Right cardiac atrium (tissue), 5 donors: ENCODE data around the gene ATP5MG. TPM values are rescaled to one million over a fixed set of nuclear protein-coding genes. Genes with fewer than 3 reads are reported as not detected.
A peak's percentile ranks its signal among the peaks of the same experiment; 100 is the strongest.

Experiments used
- ATAC-seq, 2 donors: fragments of 200-7000 bp; cut with Tn5 transposase; one replicate each; pipeline versions ENCODE4 v1.8.0 to v1.9.1; 2020; ENCODE audit warnings: moderate library complexity in 2 of 2, mild to moderate bottlenecking in 1 of 2
- DNase-seq, 3 donors: peaks; one replicate each; pipeline ENCODE4 v3.0.0-alpha.2; 2020
- H3K27ac ChIP-seq: one replicate; pipeline ENCODE4 v1.5.1; 2013; ENCODE audit warnings: mild to moderate bottlenecking, low read length, control low read depth, moderate library complexity
- H3K27me3 ChIP-seq: one replicate; pipeline ENCODE4 v1.6.1; 2013; ENCODE audit not compliant: control insufficient read depth, insufficient read depth
- H3K4me1 ChIP-seq: one replicate; pipeline ENCODE4 v1.6.1; 2013; ENCODE audit warnings: low read length; ENCODE audit not compliant: control insufficient read depth, insufficient read depth
- H3K4me3 ChIP-seq: one replicate; pipeline ENCODE4 v1.5.1; 2013; ENCODE audit warnings: low read length, control low read depth
- H3K9me3 ChIP-seq: one replicate; pipeline ENCODE4 v1.6.1; 2013; ENCODE audit warnings: low read length; ENCODE audit not compliant: control insufficient read depth
- WGBS: extraction: QIAGEN DNeasy Blood & Tissue Kit; methylation state at CpG from one replicate; pipeline ENCODE4 v1.1.7; 2013; 5-methylcytosine and 5-hydroxymethylcytosine counted together
- intact Hi-C, 4 donors: fragments of 100-400 bp; cut with DNase I; formaldehyde crosslinking; loops; one replicate each; pipeline versions ENCODE4 v1.11.0 to v1.14.0; 2022 to 2023
- long read RNA-seq, 4 donors: library from polyadenylated mRNA; unstranded; transcript quantifications; one replicate each; pipeline ENCODE4 v2.0.0, GENCODE V29; 2020 to 2021
- polyA plus RNA-seq: library from polyadenylated mRNA; stranded (reverse); fragments of 200-250 nt; gene quantifications from one replicate; pipeline ENCODE4 v1.2.3, GENCODE V29; 2013
- total RNA-seq, 4 donors: library from RNA; stranded (reverse); fragmentation: NEBNext Ultra II Directional; extraction: Animal tissue kit (Norgen Biotek cat#: 25700); gene quantifications; one replicate each; pipeline ENCODE4 v1.2.1, GENCODE V29; 2021
- donor health status: healthy with polysubstance abuse.
- donor health status: DM: no; HTN: yes; CAD: no.
- donor health status: DM: no; HTN: no; CAD: no.
- donor health status: DM: no; HTN: yes; CAD: no; lungs with severe emphysema.
- donor health status: DM: yes; HTN: yes; CAD: no.

Gene ATP5MG, protein sequence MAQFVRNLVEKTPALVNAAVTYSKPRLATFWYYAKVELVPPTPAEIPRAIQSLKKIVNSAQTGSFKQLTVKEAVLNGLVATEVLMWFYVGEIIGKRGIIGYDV
- 100 to 1,000 TPM; 500 to 709 (median 601) TPM for total RNA-seq
- polyA plus RNA-seq, result 666 TPM
- long read RNA-seq, donor 1, transcript ATP5MG-201 (3 exons, 1,577 nt), result major isoform, 402 of 414 reads
- long read RNA-seq, donor 1, partial matches to known transcripts, result 0 of 414 reads
- long read RNA-seq, donor 1, other reads (novel, unspliced or antisense), result 5 of 414 reads
- long read RNA-seq, donor 2, transcript ATP5MG-201 (3 exons, 1,577 nt), result major isoform, 409 of 423 reads
- long read RNA-seq, donor 2, partial matches to known transcripts, result 7 of 423 reads
- long read RNA-seq, donor 2, other reads (novel, unspliced or antisense), result 3 of 423 reads
- long read RNA-seq, donor 3, transcript ATP5MG-201 (3 exons, 1,577 nt), result major isoform, 194 of 213 reads
- long read RNA-seq, donor 3, partial matches to known transcripts, result 11 of 213 reads
- long read RNA-seq, donor 3, other reads (novel, unspliced or antisense), result 3 of 213 reads
- long read RNA-seq, donor 4, transcript ATP5MG-201 (3 exons, 1,577 nt), result major isoform, 180 of 188 reads
- long read RNA-seq, donor 4, partial matches to known transcripts, result 5 of 188 reads
- long read RNA-seq, donor 4, other reads (novel, unspliced or antisense), result 0 of 188 reads

- DNase-seq (peak; percentile 94 to 97 (median 96)), ATAC-seq (peak; percentile 90 to 91)
- Histone ChIP-seq H3K4me3 (peak within 1 kb of the TSS; percentile 80), H3K27ac (peak within 1 kb of the TSS; percentile 90), H3K9me3 (no peaks in the 10 kb centered on the region), H3K27me3 (no peaks in the 10 kb centered on the region), H3K4me1 (peaks cover 2% of the 10 kb centered on the region)
- intact Hi-C loops, result loop anchor here in 3 of 4 donors (5.0 kb wide), 2 partner anchors 36 to 86 kb away; partner anchors contain the start of gene KMT2A (in 1 of the 3)
- WGBS, result under 1% methylated on average over 51 of the region's 51 CpGs
Measured at GRCh38 chr11:118401151-118401879, at the start of gene ATP5MG. Gene ATP5MG (plus strand): TSS chr11:118401606. CDS start chr11:118401666, 60 bp downstream.

DNA sequence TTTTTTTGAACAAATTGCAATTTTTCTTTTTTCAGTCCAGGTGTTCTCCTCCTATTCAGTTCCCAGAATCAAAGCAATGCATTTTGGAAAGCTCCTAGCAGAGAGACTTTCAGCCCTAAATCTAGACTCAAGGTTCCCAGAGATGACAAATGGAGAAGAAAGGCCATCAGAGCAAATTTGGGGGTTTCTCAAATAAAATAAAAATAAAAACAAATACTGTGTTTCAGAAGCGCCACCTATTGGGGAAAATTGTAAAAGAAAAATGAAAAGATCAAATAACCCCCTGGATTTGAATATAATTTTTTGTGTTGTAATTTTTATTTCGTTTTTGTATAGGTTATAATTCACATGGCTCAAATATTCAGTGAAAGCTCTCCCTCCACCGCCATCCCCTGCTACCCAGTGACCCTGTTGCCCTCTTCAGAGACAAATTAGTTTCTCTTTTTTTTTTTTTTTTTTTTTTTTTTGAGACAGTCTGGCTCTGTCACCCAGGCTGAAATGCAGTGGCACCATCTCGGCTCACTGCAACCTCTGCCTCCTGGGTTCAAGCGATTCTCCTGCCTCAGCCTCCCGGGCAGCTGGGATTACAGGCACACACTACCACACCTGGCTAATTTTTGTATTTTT lies 48.2 kb upstream of the ATP5MG start:
- ATAC-seq (no peak), DNase-seq (no peak)
- Histone ChIP-seq H3K9me3 (no peaks in the 10 kb centered on the region), H3K27me3 (peaks cover 2% of the 10 kb centered on the region), H3K27ac (no peak overlapping the region), H3K4me3 (no peak overlapping the region), H3K4me1 (no peaks in the 10 kb centered on the region)
- intact Hi-C loops, result loop anchor here in 3 of 4 donors (5.0 to 10.0 kb wide), 2 partner anchors 156 to 208 kb away; no protein-coding TSS in a partner anchor
- WGBS, result 11% methylated on average over 6 of the region's 6 CpGs

GRCh38 chr11:118358071-118358470 lies 43.3 kb upstream of the ATP5MG start:
- DNase-seq, result no peak
- no peak for ATAC-seq
- Histone ChIP-seq H3K4me3 (no peak overlapping the region), H3K4me1 (peaks cover 4% of the 10 kb centered on the region), H3K27ac (no peak overlapping the region), H3K9me3 (no peaks in the 10 kb centered on the region), H3K27me3 (no peaks in the 10 kb centered on the region)
- intact Hi-C loops, result loop anchor here in 3 of 4 donors (5.0 to 10.0 kb wide), 2 partner anchors 161 to 213 kb away; no protein-coding TSS in a partner anchor
- WGBS, result 55% methylated on average over 3 of the region's 3 CpGs

DNA sequence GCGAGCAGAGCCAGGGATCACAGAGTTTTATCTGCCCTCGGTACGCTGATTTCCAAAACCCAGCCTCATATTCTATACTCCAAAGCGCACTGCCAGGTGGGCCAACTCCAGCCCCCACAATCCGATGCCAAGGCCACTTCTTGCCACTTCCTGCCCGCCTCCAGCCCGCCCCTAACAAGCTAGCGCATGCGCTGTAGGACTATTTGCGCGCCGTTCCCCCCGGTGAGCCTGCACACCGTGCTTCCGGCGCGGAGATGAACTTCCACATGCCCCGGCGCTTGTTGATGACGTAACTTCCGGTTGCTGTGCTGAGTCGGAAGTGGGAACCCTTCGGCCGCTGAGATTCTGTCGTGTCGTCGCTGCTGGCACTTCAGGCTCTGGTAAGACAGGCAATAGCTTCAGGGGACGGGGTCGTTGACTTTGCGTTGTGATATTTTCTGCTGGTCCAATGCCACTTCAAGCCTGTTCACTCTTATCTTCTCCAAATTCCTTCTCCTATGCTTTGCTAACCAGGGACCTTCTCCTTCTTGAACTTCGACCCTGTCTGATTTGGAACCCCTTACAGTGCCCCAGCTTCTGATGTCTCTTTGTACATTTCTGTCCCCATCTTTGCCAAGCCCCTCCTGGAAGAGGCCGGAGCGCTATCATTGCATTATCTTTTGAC lies 42.0 kb upstream of the ATP5MG start, which contains the start of gene UBE4A:
UBE4A (plus strand) TSS at position 306 of the 664 bp plus-strand sequence. CDS start 5,481 bp downstream, outside the sequence.
- peak; percentile 95 to 96 for ATAC-seq
- peak within 1 kb of the TSS; percentile 51 for H3K27ac ChIP-seq
- no peaks in the 10 kb centered on the region for H3K27me3 ChIP-seq
- H3K4me1 ChIP-seq, result peaks cover 4% of the 10 kb centered on the region
- intact Hi-C loops, result loop anchor here in 3 of 4 donors (5.0 to 10.0 kb wide), 2 partner anchors 162 to 215 kb away; no protein-coding TSS in a partner anchor
- DNase-seq, result peak; percentile 97 to 99 (median 98)
- WGBS, result 3% methylated on average over 33 of the region's 33 CpGs
- no peaks in the 10 kb centered on the region for H3K9me3 ChIP-seq
- H3K4me3 ChIP-seq, result peak within 1 kb of the TSS; percentile 93

DNA sequence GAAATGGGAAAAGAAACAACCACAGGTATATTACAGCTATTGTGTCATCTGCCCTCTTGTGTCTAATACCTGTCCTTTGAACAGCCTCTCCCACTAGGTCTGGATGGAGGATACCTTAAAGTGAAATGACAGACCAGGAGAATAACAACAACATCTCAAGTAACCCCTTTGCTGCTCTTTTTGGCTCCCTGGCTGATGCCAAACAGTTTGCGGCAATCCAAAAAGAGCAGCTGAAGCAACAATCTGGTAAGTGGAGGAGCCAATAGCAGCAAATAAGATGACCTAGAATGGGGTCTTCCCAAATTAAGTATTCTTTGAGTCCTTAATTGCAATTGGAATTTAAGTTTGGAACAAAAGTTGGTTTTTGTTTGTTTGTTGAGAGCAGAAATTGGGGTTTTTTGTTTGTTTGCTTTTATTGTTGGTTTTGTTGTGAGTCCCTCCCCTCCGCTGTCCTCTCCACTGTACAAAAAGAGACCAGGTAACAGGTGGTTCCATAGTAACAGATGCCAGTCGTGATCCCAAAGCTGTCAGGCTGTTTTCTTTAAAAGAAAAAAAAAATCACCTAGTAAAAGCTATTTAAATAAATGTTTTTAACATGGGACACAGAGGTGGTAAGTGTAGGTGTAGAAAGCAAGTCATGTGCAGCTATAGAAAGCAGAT lies 36.3 kb upstream of the ATP5MG start:
- Histone ChIP-seq H3K27me3 (no peaks in the 10 kb centered on the region), H3K4me3 (no peak overlapping the region), H3K27ac (no peak overlapping the region), H3K9me3 (no peaks in the 10 kb centered on the region), H3K4me1 (peaks cover 6% of the 10 kb centered on the region)
- 94% methylated on average over 3 of the region's 3 CpGs for WGBS
- DNase-seq (no peak), ATAC-seq (no peak)
- intact Hi-C loops, result no loop called here

- Histone ChIP-seq H3K9me3 (no peaks in the 10 kb centered on the region), H3K27ac (no peak overlapping the region), H3K4me1 (peaks cover 4% of the 10 kb centered on the region), H3K4me3 (no peak overlapping the region), H3K27me3 (no peaks in the 10 kb centered on the region)
- intact Hi-C loops, result no loop called here
- peak; percentile 76 to 88 for ATAC-seq
- 66% methylated on average over 1 of the region's 1 CpG for WGBS
- DNase-seq, result no peak
Measured at GRCh38 chr11:118366287-118366686, 35.1 kb upstream of the ATP5MG start.

- peaks cover 2% of the 10 kb centered on the region for H3K4me1 ChIP-seq
- ATAC-seq, result no peak
- H3K4me3 ChIP-seq, result no peak overlapping the region
- no peaks in the 10 kb centered on the region for H3K27me3 ChIP-seq
- no peaks in the 10 kb centered on the region for H3K9me3 ChIP-seq
- intact Hi-C loops, result no loop called here
- 98% methylated on average over 4 of the region's 4 CpGs for whole genome bisulfite sequencing
- no peak overlapping the region for H3K27ac ChIP-seq
- DNase-seq, result no peak
Measured at GRCh38 chr11:118370774-118371173, 30.6 kb upstream of the ATP5MG start.

GRCh38 chr11:118373263-118373662 lies 28.1 kb upstream of the ATP5MG start:
- H3K4me1 ChIP-seq, result no peaks in the 10 kb centered on the region
- no peak overlapping the region for H3K4me3 ChIP-seq
- ATAC-seq (no peak), DNase-seq (no peak)
- H3K27me3 ChIP-seq, result no peaks in the 10 kb centered on the region
- no peak overlapping the region for H3K27ac ChIP-seq
- WGBS, result 96% methylated on average over 2 of the region's 2 CpGs
- intact Hi-C loops, result no loop called here
- no peaks in the 10 kb centered on the region for H3K9me3 ChIP-seq

GRCh38 chr11:118373871-118374270 lies 27.5 kb upstream of the ATP5MG start:
- WGBS, result 95% methylated on average over 5 of the region's 5 CpGs
- H3K27ac ChIP-seq, result no peak overlapping the region
- intact Hi-C loops, result no loop called here

More at GRCh38 chr11:118373871-118374270, 27.5 kb upstream of the ATP5MG start:
- no peak for ATAC-seq
- DNase-seq, result no peak
- H3K4me3 ChIP-seq, result no peak overlapping the region
- no peaks in the 10 kb centered on the region for H3K4me1 ChIP-seq
- no peaks in the 10 kb centered on the region for H3K27me3 ChIP-seq
- H3K9me3 ChIP-seq, result no peaks in the 10 kb centered on the region
